Urinary bladder (tissue), 4 donors: Measurements from ENCODE around the gene UBE2D1. TPM values are rescaled to one million over a fixed set of nuclear protein-coding genes. Genes with fewer than 3 reads are reported as not detected.
A peak's percentile ranks its signal among the peaks of the same experiment; 100 is the strongest.

ENCODE experiments used
- DNase-seq: peaks from one replicate; pipeline ENCODE4 v3.0.0-alpha.2; 2015; ENCODE audit errors: extremely low spot score
- H3K27ac ChIP-seq: one replicate; pipeline ENCODE4 v1.5.1; 2013; ENCODE audit warnings: low read depth, mild to moderate bottlenecking, moderate library complexity
- H3K36me3 ChIP-seq: one replicate; pipeline ENCODE4 v1.6.1; 2013; ENCODE audit warnings: mild to moderate bottlenecking, moderate library complexity; ENCODE audit not compliant: insufficient read depth
- H3K4me1 ChIP-seq: one replicate; pipeline ENCODE4 v1.6.1; 2013; ENCODE audit warnings: mild to moderate bottlenecking, moderate library complexity; ENCODE audit not compliant: insufficient read depth
- H3K4me3 ChIP-seq: one replicate; pipeline ENCODE4 v1.5.1; 2013; ENCODE audit warnings: low read depth, low read length
- WGBS: extraction: QIAGEN DNeasy Blood & Tissue Kit; methylation state at CpG from one replicate; pipeline ENCODE4 v1.1.7; 2013; 5-methylcytosine and 5-hydroxymethylcytosine counted together
- polyA plus RNA-seq: library from polyadenylated mRNA; stranded (reverse); fragments of 200-250 nt; gene quantifications from one replicate; pipeline ENCODE4 v1.2.3, GENCODE V29; 2013
- total RNA-seq: library from RNA; depleted of rRNA; stranded (reverse); fragments of >200 nt; gene quantifications from one replicate; pipeline ENCODE4 v1.2.3, GENCODE V29; 2014
- donor health status: healthy with polysubstance abuse.
- donor health status: healthy.

The UBE2D1 gene
- total and polyA plus RNA-seq, 2 donors = 13.3 to 34.5 TPM

DNA sequence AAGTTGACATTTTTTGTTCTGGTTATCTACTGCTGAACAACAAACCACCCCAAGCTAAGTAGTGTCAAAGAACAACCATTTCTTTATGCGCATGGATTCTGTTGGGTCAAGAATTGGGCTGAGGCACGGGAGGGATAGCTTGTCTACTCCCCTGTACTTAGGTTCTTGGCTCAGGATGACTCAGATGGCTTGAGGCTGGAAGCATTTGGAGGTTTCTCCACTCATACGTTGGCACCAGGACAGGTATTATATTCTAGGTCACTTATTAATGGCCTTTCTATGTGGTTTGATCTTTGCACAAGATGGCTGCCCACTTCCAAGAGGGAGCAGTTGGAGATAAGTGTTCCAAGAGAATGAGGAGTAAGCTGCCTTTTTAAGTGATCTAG is 38.6 kb downstream of the UBE2D1 start:
- Histone ChIP-seq H3K4me1 (no peaks in the 10 kb centered on the region), H3K27ac (no peak overlapping the region), H3K36me3 (no peaks in the 10 kb centered on the region), H3K4me3 (no peak overlapping the region)
- 93% methylated on average over 3 of the region's 3 CpGs for WGBS
- no peak for DNase-seq

DNA sequence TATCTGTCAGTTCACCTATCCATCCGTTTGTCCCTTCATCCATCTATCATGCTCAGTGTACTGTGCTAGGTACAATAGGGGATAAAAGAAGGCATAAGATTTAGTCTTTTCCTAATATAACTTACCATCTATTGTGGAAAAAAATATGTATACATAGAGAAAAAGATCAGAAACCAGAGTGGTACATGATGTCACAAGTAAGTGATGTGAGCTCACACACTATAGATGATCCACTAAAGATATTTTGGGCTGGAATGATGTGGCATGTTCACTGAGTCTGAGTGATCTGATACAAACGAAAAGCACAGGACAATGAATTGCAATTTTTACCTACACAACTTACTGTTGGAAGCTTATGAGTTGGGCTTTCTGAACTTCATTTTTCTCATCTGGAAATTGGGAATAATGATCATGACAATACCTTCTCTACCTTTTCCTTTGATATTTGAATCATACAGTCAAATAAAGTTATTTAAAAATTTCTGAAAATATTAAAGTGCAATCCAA is 47.7 kb downstream of the UBE2D1 start:
- no peak for DNase-seq
- 89% methylated on average over 2 of the region's 2 CpGs for WGBS
- no peak overlapping the region for H3K4me3 ChIP-seq
- no peaks in the 10 kb centered on the region for H3K36me3 ChIP-seq
- H3K4me1 ChIP-seq = no peaks in the 10 kb centered on the region
- H3K27ac ChIP-seq = no peak overlapping the region

DNA sequence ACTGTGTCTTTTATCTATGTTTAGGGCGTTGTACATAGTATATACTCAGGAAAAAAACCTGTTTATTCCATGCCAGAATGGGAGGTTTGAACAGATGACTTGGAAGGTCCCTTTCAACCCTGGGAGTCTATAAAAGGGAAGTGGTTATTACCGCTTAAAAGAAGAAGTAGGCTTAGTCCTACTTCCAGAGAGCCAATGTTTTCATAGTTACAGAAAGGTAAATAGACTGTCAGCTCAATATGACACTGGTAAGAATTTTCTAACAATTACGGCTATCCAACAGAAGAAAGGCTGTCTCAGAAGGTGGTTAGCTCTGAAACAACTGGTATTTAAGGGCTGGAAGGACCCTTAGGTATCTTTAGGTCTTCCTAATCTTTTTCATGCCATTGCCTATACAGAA is 49.3 kb downstream of the UBE2D1 start:
- H3K27ac ChIP-seq = no peak overlapping the region
- H3K4me3 ChIP-seq = no peak overlapping the region
- H3K36me3 ChIP-seq = no peaks in the 10 kb centered on the region
- no peak for DNase-seq
- WGBS = 49% methylated on average over 3 of the region's 3 CpGs
- no peaks in the 10 kb centered on the region for H3K4me1 ChIP-seq

DNA sequence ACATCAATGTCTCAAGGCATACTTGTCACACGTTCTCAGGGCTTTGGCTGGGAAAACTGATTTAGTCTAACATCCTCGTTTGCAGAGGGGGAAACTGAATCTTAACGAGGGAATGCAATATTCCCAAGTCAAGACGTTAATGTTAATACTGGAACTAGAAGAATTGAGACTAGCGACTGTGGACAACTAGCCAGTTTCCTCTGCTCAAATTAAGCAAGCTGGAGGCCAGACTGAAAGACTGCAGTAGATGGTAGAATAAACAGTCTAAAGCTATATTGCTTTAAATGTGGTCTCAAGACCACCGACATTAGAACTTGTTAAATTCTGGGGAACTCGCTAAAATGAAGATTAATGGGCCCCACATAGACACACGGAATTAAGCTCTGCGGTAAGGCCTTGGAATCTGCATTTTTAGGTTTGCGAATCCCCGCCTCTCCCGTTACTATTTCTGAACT is 49.8 kb downstream of the UBE2D1 start:
- Histone ChIP-seq H3K4me1 (no peaks in the 10 kb centered on the region), H3K27ac (peak overlapping the region; percentile 82), H3K4me3 (peak overlapping the region; percentile 75), H3K36me3 (no peaks in the 10 kb centered on the region)
- DNase-seq = no peak
- under 1% methylated on average over 12 of the region's 12 CpGs for WGBS

DNA sequence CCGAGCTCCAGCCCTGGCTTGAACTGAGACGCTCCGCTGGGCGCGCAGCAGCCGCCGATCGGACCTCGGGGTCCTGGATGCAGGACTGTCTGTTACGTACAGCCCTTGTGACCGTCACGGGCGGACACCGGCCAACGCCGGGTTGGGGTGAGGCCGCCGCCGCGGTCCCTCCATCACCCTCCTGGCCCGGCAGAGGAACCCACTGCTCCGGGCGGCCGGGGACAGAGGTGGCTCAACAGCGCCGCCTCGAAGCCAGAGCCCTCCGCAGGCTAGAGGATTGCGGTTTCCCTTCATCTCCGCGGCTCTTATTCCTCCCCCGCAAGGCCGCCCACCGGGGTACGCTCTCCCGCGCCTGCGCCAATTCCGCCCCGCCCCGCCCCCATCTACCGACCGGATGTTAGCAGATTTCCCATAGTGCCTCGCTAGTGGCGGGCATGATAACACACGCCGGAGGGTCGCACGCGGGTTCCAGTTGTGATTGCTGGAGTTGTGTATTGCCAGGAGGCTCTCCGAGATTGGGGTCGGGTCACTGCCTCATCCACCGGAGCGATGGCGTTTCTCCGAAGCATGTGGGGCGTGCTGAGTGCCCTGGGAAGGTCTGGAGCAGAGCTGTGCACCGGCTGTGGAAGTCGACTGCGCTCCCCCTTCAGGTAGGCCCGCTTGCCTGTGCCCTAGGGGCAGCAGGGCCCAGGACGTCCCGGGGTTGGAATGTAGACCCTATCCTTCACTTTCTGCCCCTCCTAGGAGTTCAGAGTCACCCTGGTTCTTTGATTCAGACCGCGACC is 50.4 kb downstream of the UBE2D1 start, which contains the start of gene TFAM:
Gene TFAM, plus strand, starts transcription at position 412 of the 785 bp plus-strand sequence. Its CDS starts 138 bp downstream, at position 550.
- Histone ChIP-seq H3K4me3 (peak within 1 kb of the TSS; percentile 75), H3K27ac (peak within 1 kb of the TSS; percentile 82), H3K4me1 (no peaks in the 10 kb centered on the region), H3K36me3 (no peaks in the 10 kb centered on the region)
- WGBS = under 1% methylated on average over 65 of the region's 65 CpGs
- DNase-seq = peak; percentile 90

DNA sequence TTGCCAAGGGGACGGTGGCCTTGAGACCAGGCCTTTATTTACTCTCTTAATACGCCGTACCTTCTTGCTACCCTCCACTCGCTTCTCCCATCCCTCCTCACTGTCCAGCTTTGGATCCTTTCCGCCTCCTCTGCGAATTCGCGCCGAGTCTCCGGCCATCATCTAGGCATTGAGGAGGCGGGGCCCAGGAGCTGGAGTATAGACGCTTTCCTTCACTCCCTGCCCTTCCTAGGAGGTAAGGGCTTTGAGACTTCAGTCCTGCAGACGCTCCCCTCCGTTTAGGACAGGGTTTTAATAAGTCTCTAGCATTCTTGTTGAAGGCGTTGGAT is 50.9 kb downstream of the UBE2D1 start:
- DNase-seq = no peak
- Histone ChIP-seq H3K4me1 (no peaks in the 10 kb centered on the region), H3K4me3 (peak overlapping the region; percentile 75), H3K27ac (peak overlapping the region; percentile 51), H3K36me3 (no peaks in the 10 kb centered on the region)
- WGBS = under 1% methylated on average over 15 of the region's 15 CpGs

DNA sequence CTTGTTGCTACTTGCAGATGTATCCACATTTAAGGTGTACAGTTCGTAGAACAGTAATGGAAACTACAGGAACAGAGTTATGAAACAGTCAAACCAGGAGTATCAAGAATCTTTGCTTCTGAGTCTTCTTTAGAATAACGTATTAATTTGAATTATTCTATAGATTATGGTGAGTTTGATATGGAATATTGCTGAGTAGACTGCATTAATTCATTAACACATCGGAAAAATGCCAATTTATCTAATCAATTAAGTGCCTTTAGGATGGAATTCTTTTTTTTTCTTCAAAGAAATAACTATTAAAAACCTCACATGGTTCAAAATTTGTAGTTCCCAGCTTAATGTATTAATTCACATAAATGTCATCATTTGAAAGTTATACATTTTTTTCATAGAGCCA is 54.2 kb downstream of the UBE2D1 start:
- whole genome bisulfite sequencing = 93% methylated on average over 3 of the region's 3 CpGs
- Histone ChIP-seq H3K36me3 (no peaks in the 10 kb centered on the region), H3K4me3 (no peak overlapping the region), H3K4me1 (no peaks in the 10 kb centered on the region), H3K27ac (no peak overlapping the region)
- no peak for DNase-seq

DNA sequence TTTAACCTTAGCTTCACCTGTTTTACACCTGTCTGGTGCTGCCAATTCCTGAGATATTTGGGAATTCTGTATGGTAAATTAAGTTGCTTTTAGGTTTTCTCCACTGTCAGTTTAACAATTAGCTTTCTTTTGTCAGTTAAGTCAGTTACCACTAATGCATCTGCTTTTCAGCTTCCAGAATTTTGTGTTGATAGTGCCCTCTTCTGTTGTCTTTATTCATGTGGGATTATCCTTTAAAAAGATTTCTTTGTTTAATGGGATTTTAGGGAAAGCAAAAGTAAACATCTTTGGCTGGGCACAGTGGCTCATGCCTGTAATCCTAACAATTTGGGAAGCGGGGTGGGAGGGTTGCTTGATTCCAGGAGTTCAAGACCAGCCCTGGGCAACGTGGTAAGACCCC is 58.5 kb downstream of the UBE2D1 start:
- DNase-seq = no peak
- Histone ChIP-seq H3K27ac (no peak overlapping the region), H3K4me1 (no peaks in the 10 kb centered on the region), H3K36me3 (no peaks in the 10 kb centered on the region), H3K4me3 (no peak overlapping the region)
- 79% methylated on average over 2 of the region's 2 CpGs for WGBS

DNA sequence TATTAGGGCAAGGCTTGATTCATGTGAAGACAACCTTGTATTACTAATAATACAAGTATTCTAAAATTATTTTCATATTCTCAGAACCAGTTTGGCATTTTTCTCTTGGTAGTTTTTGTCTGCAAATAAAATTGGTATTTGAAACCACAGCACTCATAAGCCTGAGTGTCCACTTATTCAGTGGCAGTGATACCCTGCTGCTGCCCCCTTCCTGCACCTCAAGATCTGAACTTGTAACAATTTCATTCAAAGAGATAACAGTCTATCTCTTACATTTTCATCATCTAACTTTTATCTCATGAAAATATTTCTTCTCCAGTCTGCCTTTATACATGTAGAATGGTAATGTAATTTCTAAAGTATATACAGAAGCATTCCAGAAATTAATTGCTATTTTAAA is 59.7 kb downstream of the UBE2D1 start:
- Histone ChIP-seq H3K4me3 (no peak overlapping the region), H3K27ac (no peak overlapping the region), H3K36me3 (no peaks in the 10 kb centered on the region), H3K4me1 (no peaks in the 10 kb centered on the region)
- DNase-seq = no peak

DNA sequence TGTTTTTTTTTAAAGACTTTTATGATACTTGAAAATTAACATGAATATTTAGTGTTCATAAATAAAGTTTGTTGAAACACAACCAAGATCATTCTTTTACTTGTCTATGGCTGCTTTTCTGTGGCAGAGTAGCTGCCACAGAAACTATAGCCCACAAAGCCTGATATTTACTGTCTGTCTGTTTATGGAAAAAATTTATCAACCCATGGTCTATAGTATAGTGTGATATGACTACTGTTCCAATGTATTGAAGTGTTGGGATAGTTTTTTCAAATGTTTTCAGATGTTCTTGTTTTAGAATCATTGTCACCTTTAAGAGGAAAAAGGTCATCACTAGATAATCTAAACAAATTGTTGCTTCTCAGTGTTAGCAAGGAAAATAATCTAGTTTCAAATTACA is 61.3 kb downstream of the UBE2D1 start:
- Histone ChIP-seq H3K27ac (no peak overlapping the region), H3K4me1 (no peaks in the 10 kb centered on the region), H3K36me3 (no peaks in the 10 kb centered on the region), H3K4me3 (no peak overlapping the region)
- no peak for DNase-seq

DNA sequence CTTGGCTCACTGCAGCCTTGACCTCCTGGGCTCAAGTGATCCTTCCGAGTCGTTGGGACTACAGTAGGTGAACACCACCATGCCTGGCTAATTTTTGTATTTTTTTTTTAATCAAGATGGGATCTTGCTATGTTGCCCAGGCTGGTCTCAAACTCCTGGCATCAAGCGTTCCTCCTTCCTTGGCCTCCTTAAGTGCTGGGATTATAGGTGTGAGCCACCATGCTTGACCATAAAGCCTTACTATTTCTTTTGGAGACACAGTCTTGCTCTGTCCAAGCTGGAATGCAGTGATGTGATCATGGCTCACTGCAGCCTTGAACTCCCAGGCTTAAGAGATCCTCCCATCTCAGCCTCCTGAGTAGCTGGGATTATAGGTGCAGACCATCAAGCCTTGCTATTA is 63.0 kb downstream of the UBE2D1 start:
- WGBS = 95% methylated on average over 3 of the region's 3 CpGs
- H3K4me1 ChIP-seq = no peaks in the 10 kb centered on the region

DNA sequence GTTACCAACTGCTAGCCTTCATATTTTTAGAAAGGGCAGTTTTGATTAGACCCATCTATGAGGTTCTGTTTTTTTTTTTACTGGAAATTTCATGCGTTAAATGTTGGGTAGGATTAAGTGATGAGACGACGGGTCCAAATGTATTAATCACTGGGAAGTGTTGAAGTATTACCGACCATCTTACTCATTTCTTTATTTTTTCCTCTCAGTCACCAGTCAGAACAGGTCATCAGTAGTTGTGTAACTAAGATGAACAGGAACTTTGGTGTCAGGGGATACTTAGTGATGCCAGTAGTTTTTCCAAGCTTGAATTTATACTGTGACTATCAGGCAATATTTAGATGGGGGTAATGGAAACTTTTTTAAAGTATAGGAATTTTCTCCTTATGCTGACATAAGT is 64.6 kb downstream of the UBE2D1 start:
- H3K4me1 ChIP-seq = no peaks in the 10 kb centered on the region
- DNase-seq = no peak
- 92% methylated on average over 4 of the region's 4 CpGs for WGBS
- H3K27ac ChIP-seq = no peak overlapping the region
- no peak overlapping the region for H3K4me3 ChIP-seq
- no peaks in the 10 kb centered on the region for H3K36me3 ChIP-seq

More for the DNA sequence above, 63.0 kb downstream of the UBE2D1 start:
- Histone ChIP-seq H3K36me3 (no peaks in the 10 kb centered on the region), H3K4me3 (no peak overlapping the region), H3K27ac (no peak overlapping the region)
- DNase-seq = no peak

DNA sequence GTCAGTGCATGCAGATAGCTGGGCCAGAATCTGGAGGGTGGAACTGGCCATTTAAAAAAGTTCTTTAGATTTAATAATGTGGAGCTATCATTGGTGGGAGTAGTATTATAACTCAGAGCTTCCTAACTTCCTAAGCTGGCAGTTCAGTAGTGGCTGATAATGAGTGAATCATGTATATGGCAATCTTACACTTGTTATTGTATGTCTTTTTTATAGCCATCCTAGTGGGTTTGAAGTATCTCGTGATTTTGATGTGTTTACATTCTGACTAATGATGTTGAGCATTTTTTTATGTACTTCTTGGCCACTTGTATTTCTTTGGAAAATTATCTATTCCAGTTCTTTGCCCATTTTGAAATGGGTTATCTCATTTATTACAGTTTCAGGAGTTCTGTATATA is 65.8 kb downstream of the UBE2D1 start:
- 28% methylated on average over 1 of the region's 1 CpG for WGBS
- H3K36me3 ChIP-seq = no peaks in the 10 kb centered on the region
- DNase-seq = no peak
- H3K4me3 ChIP-seq = no peak overlapping the region
- H3K27ac ChIP-seq = no peak overlapping the region
- no peaks in the 10 kb centered on the region for H3K4me1 ChIP-seq

DNA sequence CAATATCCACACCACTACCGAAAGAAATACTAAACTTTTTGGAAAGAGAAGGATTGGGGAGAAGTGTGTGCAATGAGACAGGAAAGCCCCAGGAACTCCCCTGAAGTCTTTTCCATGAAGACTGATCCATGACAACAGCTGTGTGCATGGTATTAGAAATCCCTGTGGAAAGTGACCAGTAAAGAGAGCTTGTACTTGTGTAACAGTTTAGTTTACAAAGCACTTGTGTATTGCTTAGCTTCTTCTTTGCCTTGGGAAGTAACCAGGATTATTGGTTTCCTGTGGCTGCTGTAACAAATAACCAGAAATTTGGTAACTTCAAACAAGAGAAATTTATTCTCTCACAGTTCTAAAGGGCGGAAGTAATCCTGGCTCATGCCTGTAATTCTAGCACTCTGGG is 69.2 kb downstream of the UBE2D1 start:
- Histone ChIP-seq H3K4me3 (no peak overlapping the region), H3K27ac (no peak overlapping the region), H3K4me1 (no peaks in the 10 kb centered on the region), H3K36me3 (no peaks in the 10 kb centered on the region)
- WGBS = 97% methylated on average over 2 of the region's 2 CpGs
- DNase-seq = no peak
